Measurements from ENCODE around the gene ABCA1.
"Not testable (repeated sequence)": the region's sequence is repeated elsewhere in the genome, so short reads cannot be mapped to it uniquely, and the experiment has no call there.

ABCA1 gene

DNA sequence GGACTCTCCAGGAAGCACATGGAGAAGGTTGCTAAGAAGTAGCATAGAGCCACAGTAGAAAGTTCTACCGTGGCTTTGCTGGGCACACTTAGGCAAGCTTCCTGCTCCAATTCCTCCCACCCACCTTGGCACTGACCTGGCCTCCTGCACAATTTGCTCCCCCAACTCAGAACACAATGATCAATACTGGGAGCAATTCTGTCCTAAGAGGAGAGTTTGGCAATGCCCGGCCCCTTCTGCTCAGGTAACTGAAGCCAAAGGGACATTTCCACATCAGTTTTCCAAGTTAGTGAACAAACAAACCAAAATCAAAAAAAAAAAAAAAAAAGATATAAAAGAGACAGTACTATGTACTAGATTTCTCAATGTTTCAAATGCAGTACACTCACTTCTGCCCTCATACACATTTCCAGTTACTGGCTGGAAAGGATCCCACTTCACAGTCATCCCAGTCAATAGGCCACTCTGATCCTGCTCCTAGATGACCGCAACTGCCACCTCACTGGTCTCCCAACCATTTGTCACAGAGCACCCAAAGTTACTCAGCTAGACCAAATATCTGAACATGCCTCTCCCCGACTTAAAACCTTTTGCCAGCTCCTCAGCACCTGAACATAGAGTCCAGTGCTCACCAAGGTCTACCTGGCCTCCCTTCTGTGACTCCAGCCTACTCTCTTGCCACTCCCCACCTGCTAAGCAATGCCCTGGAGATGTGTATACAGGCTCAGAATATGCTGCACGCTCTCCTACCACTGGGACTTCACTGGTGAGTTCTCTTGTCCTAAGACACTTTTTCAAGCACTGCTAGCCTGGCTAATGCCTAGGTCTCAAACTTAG lies 21.3 kb downstream of the ABCA1 start:
- no peak for DNase-seq (ENCODE audit: low read depth in 2 of 2)

DNA sequence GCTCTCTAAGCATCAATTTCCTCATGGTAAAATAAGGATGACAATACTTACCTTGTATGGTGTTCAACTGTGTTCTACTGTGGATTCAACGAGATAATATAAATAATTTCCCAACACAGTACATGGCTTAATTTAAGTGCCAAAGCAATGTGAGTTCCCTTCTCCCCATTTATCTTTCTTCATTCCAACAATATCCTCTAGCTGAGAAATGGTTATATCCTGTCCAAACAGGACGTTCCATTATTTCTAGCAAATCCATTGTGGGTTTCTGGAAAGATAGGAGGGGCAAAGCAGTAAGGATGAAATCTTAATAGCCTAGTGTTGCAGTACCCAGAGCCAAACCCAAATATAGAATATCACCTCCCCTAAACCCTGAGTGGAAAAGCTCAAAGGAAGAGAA lies 22.0 kb downstream of the ABCA1 start:
- DNase-seq (ENCODE audit: low read depth in 2 of 2), result no peak

DNA sequence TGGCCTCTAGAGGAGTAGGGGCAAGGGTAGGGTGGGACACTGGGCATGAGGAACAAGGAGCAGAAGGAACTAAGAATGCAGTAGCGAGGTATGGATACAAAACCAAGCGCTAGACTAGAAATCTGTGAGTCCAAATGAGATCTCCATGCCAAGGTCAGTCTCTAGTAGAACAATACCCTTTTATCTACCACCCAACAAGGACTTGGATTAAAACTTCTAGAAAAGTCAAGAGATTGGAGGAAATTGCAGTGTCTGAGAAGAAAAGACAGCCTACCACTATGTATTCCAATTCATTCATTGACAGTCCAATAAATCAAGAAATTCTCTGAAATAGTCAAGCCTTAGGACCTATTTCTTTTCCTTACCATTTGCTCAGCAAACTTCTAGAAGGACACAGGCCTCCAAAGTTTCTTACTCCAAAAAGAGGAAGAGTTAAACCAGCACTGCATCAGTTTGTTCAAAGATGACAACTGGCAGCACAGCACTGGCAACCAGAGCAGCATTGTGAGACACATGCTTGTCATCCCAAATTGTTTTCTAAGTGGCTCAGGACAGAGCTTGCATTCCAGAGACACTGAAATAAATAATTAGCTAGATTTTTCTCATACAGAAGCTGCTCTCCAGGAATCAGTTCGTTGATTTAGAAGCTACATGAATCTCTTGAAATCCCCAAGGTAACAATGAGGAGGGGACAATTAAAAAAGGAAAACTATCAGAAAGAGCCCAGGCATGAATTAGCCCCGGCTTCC lies 22.6 kb downstream of the ABCA1 start:
- DNase-seq (ENCODE audit: low read depth in 2 of 2), result no peak

DNA sequence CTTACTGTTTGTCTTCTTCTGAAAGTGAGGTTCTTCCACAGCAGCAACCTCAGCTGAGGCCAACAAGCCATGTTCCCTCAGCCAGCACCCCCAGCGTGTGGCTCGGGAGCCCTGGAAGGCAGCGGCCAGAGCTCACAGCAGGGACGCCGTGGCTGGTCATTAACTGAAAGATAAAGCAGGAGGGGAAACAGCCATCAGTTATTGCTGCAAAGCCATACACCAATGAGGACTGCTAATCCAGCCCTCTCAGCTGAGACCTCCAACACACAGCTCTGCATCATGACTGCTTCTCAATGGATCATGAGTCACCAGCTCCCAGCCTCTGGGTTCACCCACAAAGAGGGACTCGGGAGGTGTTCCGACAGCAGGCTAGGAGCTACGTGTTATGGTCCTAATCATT lies 24.3 kb downstream of the ABCA1 start:
- no peak for DNase-seq (ENCODE audit: low read depth in 2 of 2)

GRCh38 chr9:104900871-104901270 lies 27.1 kb downstream of the ABCA1 start:
- DNase-seq (ENCODE audit: low read depth in 2 of 2), result no peak

DNA sequence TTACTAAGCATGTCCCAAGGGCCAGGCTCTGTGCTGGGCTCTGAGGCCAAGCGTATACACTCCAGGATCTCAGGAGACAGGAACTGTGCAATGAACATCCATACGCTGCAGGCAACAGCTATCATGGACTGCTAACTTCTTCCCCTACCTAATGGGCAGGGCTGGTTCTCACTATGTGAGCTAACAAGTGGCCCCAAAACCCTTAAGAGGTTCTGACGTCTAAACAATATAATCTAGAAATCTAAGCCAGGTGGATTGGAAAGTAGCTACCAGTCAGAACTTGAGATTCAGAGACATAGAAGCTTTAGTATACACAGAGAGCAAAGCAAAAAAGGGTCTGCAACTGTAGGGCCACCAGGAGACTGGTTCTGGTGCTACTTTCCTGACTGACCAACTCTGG lies 27.6 kb downstream of the ABCA1 start:
- no peak for DNase-seq (ENCODE audit: low read depth in 2 of 2)

GRCh38 chr9:104899759-104900247 lies 28.2 kb downstream of the ABCA1 start:
- DNase-seq (ENCODE audit: low read depth in 2 of 2), result no peak

DNA sequence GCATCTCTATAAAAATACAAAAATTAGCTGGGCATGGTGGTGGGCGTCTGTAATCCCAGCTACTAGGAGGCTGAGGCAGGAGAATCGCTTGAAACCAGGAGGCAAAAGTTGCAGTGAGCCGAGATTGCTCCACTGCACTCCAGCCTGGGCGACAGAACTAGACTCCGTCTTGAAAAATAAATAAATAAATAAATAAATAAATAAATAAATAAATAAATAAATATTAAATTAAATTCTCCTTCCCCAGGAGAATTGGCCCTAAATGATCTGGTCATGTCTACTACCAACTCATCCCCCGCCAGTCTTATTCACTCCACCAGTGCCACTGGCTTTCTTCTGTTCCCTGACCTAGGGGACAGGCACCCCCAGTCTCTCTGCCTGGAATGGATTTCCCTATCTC lies 29.6 kb downstream of the ABCA1 start:
- DNase-seq (ENCODE audit: low read depth in 2 of 2), result not testable (repeated sequence)

DNA sequence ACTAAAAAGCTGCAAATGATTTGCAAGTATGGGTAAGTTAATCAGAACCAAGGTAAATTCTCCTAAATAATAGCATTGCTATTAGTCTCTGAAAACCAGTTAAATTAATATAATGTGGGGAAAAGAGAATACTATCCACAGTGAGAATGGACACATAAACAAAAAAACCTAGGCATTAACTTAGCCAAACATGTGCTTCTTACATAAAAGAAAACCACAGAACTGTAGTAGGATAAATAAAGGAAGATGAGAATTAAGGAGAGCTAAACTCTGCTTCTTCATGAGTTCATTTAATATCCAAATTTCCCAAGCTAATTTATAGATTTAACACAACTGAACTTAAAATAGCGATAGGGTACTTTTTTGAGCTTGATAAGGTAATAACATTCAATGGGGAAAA lies 31.8 kb downstream of the ABCA1 start:
- no peak for DNase-seq (ENCODE audit: low read depth in 2 of 2)

DNA sequence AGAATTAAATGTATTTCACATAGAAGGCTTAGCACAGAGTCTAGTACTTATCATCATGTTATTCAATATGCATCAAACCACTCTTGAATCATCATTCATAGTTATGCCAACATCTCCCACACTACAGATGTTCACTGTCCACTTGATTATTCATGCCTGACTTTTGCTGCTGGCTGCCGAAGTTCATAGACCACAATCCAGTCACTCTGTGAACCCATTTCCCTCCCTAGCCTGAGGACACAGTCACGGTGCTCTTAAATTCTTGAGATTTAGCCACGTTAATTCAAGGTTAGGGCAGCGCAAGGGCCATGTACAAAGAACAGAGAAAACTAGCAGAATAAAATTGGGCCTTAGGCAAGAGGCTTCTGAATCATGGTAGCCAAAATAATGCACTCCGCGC lies 32.4 kb downstream of the ABCA1 start:
- no peak for DNase-seq (ENCODE audit: low read depth in 2 of 2)

DNA sequence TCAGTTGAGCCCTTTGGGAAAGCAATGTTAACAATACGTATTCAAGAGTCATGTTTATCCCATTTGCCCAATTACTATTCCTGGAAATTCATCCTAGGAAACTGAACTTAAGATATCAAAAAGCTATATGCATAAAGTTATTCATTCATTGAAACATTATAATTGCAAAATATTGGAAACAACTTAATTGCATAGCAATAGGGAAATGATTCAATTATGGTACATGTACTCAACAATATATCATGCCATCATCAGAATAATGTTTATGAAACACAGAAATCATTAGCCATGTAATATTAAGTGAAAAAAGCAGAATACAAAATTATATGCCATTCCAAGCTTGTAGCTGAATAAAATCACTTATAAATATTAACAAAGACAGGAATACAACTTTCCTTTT lies 35.3 kb downstream of the ABCA1 start:
- DNase-seq (ENCODE audit: low read depth in 2 of 2), result no peak

DNA sequence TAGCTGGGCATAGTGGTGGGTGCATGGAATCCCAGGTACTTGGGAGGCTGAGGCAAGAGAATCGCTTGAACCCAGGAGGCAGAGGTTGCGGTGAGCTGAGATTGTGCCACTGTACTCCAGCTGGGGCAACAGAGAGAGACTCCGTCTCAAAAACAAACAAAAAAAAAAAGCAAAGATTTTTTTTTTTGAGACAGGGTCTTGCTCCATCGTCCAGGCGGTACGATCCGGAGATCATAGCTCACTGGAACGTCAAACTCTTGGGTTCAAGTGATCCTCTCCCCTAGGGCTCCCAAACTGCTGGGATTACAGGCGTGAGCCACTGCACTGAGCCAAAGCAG lies 37.6 kb downstream of the ABCA1 start:
- DNase-seq (ENCODE audit: low read depth in 2 of 2), result no peak

GRCh38 chr9:104885818-104886709 lies 41.9 kb downstream of the ABCA1 start:
- DNase-seq (ENCODE audit: low read depth in 2 of 2), result no peak

DNA sequence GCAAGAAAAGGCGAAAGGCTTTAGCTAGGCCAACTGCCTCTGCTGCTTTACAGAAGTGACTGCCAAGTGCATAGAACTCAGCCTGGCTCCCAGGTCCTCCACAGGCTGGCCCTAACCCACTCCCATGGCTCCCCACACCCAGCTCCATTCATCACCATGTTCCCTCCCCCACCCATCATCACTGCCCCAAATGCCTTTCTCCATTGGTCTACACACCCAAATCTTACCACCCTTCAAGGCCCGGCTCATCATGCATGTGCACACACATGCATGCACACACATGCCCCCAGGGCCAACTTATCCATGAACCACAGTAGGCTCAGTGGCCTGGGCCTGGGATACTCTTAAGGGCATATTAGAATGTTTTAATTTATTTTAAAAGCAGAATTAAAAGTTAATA lies 44.8 kb downstream of the ABCA1 start:
- no peak for DNase-seq (ENCODE audit: low read depth in 2 of 2)

DNA sequence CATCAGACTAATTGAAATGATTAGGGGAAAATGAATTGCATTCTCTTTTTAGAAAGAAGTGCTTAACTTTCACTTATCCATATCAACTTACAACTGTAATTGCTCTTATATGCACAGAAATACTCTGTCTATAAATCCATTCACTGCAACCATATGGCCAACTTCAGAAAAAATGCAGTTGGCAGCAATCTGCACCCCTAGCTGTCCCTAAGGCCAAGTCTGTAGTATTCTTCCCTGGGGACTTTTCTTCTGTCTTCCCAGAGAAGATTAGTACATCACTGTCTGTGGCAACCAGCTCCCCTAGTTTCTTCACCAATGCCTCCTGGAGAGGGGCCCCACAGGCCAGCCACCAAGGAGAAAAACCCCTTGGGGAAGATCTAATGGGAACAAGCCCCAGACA lies 45.4 kb downstream of the ABCA1 start:
- DNase-seq (ENCODE audit: low read depth in 2 of 2), result no peak

- no peak for DNase-seq (ENCODE audit: low read depth in 2 of 2)
Measured at GRCh38 chr9:104882086-104882485, 45.9 kb downstream of the ABCA1 start.

GRCh38 chr9:104879555-104880309 lies 48.2 kb downstream of the ABCA1 start:
- DNase-seq (ENCODE audit: low read depth in 2 of 2), result no peak

GRCh38 chr9:104876587-104876986 lies 51.4 kb downstream of the ABCA1 start:
- no peak for DNase-seq (ENCODE audit: low read depth in 2 of 2)

DNA sequence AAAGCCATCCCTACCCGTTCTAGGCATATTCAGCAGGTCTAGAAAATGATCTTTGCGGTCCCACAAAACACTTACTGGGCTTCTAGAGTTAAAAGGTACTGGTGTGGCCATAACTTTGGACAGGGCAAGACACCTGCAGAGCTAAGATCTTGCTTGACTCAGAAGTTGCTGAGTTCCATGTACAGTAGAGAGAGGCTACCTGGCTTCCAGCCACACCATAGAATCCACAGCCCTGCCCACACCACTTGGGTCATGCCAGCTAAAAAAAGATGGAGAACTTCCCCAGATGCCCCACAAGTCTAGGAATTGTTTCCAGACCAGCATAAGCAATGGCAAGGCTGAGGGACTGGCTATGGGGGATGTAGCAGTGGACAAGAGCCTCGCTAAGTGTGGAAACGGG lies 52.1 kb downstream of the ABCA1 start:
- DNase-seq (ENCODE audit: low read depth in 2 of 2), result no peak

GRCh38 chr9:104875320-104875719 lies 52.6 kb downstream of the ABCA1 start:
- no peak for DNase-seq (ENCODE audit: low read depth in 2 of 2)

DNA sequence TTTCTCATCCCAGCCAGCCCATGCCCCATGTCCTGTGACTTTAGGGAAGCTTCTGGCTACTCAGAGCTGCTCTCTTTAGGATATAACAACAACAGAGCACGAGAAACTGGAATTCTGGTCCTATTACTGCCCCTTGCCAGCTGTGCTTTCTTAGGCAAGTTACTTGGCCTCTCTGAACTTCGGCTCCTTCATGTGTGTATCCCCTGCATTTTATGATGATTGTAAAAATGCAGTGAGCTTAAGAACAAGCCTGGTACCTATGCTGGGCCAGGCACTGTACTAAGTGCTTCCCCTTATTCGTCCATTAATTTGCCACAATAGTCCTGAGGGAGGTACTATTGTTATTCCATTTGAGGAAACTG lies 54.5 kb downstream of the ABCA1 start:
- no peak for DNase-seq (ENCODE audit: low read depth in 2 of 2)
